ENCODE measurements around the gene MAP4K1.
A peak's percentile ranks its signal among the peaks of the same experiment; 100 is the strongest.

Gene MAP4K1

GRCh38 chr19:38545596-38545995 is 72.2 kb downstream of the MAP4K1 start:
- H3K4me3 ChIP-seq (ENCODE audit: low read depth, low read length) = no peak overlapping the region
- no peak for TF ChIP-seq CTCF (IDR thresholded peaks at IDR 0.05; ENCODE audit: insufficient read depth, low read depth, low read length, missing control alignments)
- no peak for DNase-seq (ENCODE audit: low read depth)

GRCh38 chr19:38544569-38545315 is 73.0 kb downstream of the MAP4K1 start:
- TF ChIP-seq CTCF (IDR thresholded peaks at IDR 0.05; ENCODE audit: insufficient read depth, low read depth, low read length, missing control alignments) = no peak
- DNase-seq (ENCODE audit: low read depth) = no peak
- no peak overlapping the region for H3K4me3 ChIP-seq (ENCODE audit: low read depth, low read length)

GRCh38 chr19:38543807-38544568 is 73.8 kb downstream of the MAP4K1 start:
- peak; percentile 83 for DNase-seq (ENCODE audit: low read depth)
- H3K4me3 ChIP-seq (ENCODE audit: low read depth, low read length) = peak overlapping the region; percentile 17
- peak; percentile 44 for TF ChIP-seq CTCF (IDR thresholded peaks at IDR 0.05; ENCODE audit: insufficient read depth, low read depth, low read length, missing control alignments)

- DNase-seq (ENCODE audit: low read depth) = no peak
- H3K4me3 ChIP-seq (ENCODE audit: low read depth, low read length) = no peak overlapping the region
- TF ChIP-seq CTCF (IDR thresholded peaks at IDR 0.05; ENCODE audit: insufficient read depth, low read depth, low read length, missing control alignments) = no peak
These were observed 74.4 kb downstream of the MAP4K1 start for GRCh38 chr19:38543286-38543806.

- no peak overlapping the region for H3K4me3 ChIP-seq (ENCODE audit: low read depth, low read length)
- TF ChIP-seq CTCF (IDR thresholded peaks at IDR 0.05; ENCODE audit: insufficient read depth, low read depth, low read length, missing control alignments) = no peak
These were observed 75.7 kb downstream of the MAP4K1 start for GRCh38 chr19:38542040-38542439.

GRCh38 chr19:38539751-38540150 is 78.0 kb downstream of the MAP4K1 start:
- no peak overlapping the region for H3K4me3 ChIP-seq (ENCODE audit: low read depth, low read length)
- TF ChIP-seq CTCF (IDR thresholded peaks at IDR 0.05; ENCODE audit: insufficient read depth, low read depth, low read length, missing control alignments) = no peak
- no peak for DNase-seq (ENCODE audit: low read depth)

More at GRCh38 chr19:38542040-38542439, 75.7 kb downstream of the MAP4K1 start:
- no peak for DNase-seq (ENCODE audit: low read depth)

Measured in GM12865 (cell line).